Thyroid gland (tissue), 4 donors: ENCODE data around the gene SEPTIN8. TPM values are rescaled to one million over a fixed set of nuclear protein-coding genes. Genes with fewer than 3 reads are reported as not detected.

Experiments
- DNase-seq, 2 donors: peaks; one replicate each; pipeline ENCODE4 v3.0.0-alpha.2; 2019
- H3K27ac ChIP-seq, 3 donors: fragments of 200-600 bp; sonication (generic); 1 replicate in 2 of 3; 2 replicates in 1 of 3; pipeline ENCODE4 v1.5.1; 2016 to 2019; ENCODE audit warnings: mild to moderate bottlenecking in 1 of 3, moderate library complexity in 1 of 3
- H3K27me3 ChIP-seq: fragments of 200-600 bp; sonication (generic); one replicate; pipeline ENCODE4 v1.5.1; 2019
- H3K36me3 ChIP-seq, 2 donors: fragments of 200-600 bp; sonication (generic); one replicate each; pipeline ENCODE4 v1.5.1; 2016 to 2019
- H3K4me1 ChIP-seq, 2 donors: fragments of 200-600 bp; sonication (generic); one replicate each; pipeline ENCODE4 v1.5.1; 2017 to 2019
- H3K4me3 ChIP-seq, 3 donors: fragments of 200-600 bp; sonication (generic); replicated peaks in 1 of 3; 1 replicate in 2 of 3; 2 replicates in 1 of 3; pipeline ENCODE4 v1.5.1; 2016; ENCODE audit warnings: mild to moderate bottlenecking in 1 of 3
- H3K9me3 ChIP-seq: fragments of 200-600 bp; sonication (generic); one replicate; pipeline ENCODE4 v1.5.1; 2017
- CTCF ChIP-seq, 6 experiments: fragments of 200-600 bp in 3 of 6; fragments of 450-650 bp in 3 of 6; sonication (generic) in 3 of 6; IDR thresholded peaks; one replicate each; pipeline ENCODE4 v1.5.1; 2016 to 2019; ENCODE audit warnings: antibody characterized with exemption in 6 of 6, mild to moderate bottlenecking in 2 of 6, inconsistent platforms in 1 of 6, moderate library complexity in 1 of 6
- POLR2A ChIP-seq, 2 donors: fragments of 450-650 bp; IDR thresholded peaks; one replicate each; pipeline ENCODE4 v1.6.1; 2017; ENCODE audit warnings: antibody characterized with exemption in 2 of 2, mild to moderate bottlenecking in 2 of 2, moderate library complexity in 1 of 2
- WGBS, 2 donors: methylation state at CpG; one replicate each; pipeline ENCODE4 v1.1.5; 2017; 5-methylcytosine and 5-hydroxymethylcytosine counted together
- intact Hi-C: fragments of 100-400 bp; cut with DNase I; formaldehyde crosslinking; loops from one replicate; pipeline ENCODE4 v1.15.1; 2023
- total RNA-seq, 4 donors: library from RNA; depleted of rRNA; stranded (reverse); fragments of >200 nt; gene quantifications; one replicate each; pipeline ENCODE4 v1.2.3, GENCODE V29; 2016

Gene SEPTIN8
- total RNA-seq, 4 donors from 2014 or later, result 41.9 to 57.7 (median 46.7) TPM

DNA sequence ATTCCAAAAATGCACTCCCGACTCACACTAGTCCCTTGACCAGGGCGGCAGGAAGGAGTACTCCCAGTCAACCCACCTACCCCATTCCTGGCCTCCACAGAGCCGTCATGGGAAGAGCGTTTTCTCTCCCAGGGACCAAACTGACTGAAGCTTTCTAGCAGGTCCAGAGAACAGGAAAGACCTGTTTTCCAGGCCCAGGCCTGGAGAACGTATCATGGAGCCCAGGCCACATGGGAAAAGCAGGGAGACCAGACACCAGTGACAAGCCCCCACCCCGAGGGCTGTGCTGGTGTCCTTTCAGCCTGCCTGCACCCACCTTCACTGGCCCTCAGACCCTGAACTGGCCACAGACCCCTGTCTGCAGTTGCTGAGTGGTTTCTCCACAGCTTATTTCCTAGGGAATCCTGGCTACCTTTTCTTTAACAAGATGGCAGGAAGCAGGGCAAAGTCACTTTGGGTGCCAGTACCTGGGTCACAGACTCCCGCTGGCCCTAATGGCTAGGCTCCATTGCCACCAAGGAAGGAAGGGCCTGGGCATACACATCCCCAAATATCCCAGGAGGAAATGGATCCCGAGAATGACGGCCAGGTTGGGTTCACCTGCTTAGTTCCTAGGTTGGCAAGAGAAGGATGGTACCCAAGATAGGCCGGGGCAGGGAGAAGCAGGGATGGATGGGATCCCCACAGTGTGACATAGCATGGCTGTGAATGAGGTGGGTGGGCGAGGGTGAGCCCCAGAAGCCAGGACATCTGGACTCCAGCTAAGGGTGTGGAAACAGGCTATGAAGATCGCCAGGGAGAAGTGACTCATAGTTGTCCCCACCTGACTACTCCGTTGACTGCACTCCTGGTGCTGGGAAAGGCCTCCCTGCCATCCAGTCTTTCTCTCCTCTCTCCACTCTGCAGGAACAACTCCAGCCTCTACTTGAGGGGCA, 17.7 kb downstream of the SEPTIN8 start:
- Histone ChIP-seq H3K9me3 (no peaks in the 10 kb centered on the region), H3K27me3 (no peaks in the 10 kb centered on the region), H3K4me3 (no peak overlapping the region), H3K27ac (no peak overlapping the region), H3K36me3 (peaks cover 52 to 55% of the 10 kb centered on the region in 2 donors), H3K4me1 (no peaks in the 10 kb centered on the region)
- WGBS, 2 donors, result 87 to 93% methylated on average over 12 to 13 of the region's 13 CpGs
- DNase-seq, result no peak
- intact Hi-C loops, result no loop called here
- no peak for TF ChIP-seq POLR2A (IDR thresholded peaks at IDR 0.05)
- no peak for TF ChIP-seq CTCF (IDR thresholded peaks at IDR 0.05)

- DNase-seq, result no peak
- Histone ChIP-seq H3K9me3 (no peaks in the 10 kb centered on the region), H3K27ac (no peak overlapping the region), H3K27me3 (no peaks in the 10 kb centered on the region), H3K4me3 (no peak overlapping the region), H3K4me1 (peaks cover under 1% of the 10 kb centered on the region in 2 donors), H3K36me3 (peaks cover 43 to 46% of the 10 kb centered on the region in 2 donors)
- WGBS, 2 donors, result 90 to 93% methylated on average over 13 of the region's 13 CpGs
- no peak for TF ChIP-seq CTCF (IDR thresholded peaks at IDR 0.05)
- no peak for TF ChIP-seq POLR2A (IDR thresholded peaks at IDR 0.05)
- intact Hi-C loops, result no loop called here
Observed at GRCh38 chr5:132758451-132758850, 18.6 kb downstream of the SEPTIN8 start.

- 80 to 83% methylated on average over 5 of the region's 5 CpGs for WGBS, 2 donors
- TF ChIP-seq POLR2A (IDR thresholded peaks at IDR 0.05) (no peak), CTCF (IDR thresholded peaks at IDR 0.05) (no peak)
- peaks cover 5 to 12% of the 10 kb centered on the region in 2 donors for H3K4me1 ChIP-seq
- H3K27ac ChIP-seq, result no peak overlapping the region
- no peaks in the 10 kb centered on the region for H3K27me3 ChIP-seq
- peaks cover 31 to 37% of the 10 kb centered on the region in 2 donors for H3K36me3 ChIP-seq
- no peaks in the 10 kb centered on the region for H3K9me3 ChIP-seq
- DNase-seq, result no peak
- no peak overlapping the region for H3K4me3 ChIP-seq
- intact Hi-C loops, result no loop called here
Observed at GRCh38 chr5:132756542-132756941, 20.5 kb downstream of the SEPTIN8 start.

GRCh38 chr5:132754947-132755346, 22.1 kb downstream of the SEPTIN8 start:
- no peak overlapping the region for H3K27ac ChIP-seq
- peaks cover 18 to 21% of the 10 kb centered on the region in 2 donors for H3K36me3 ChIP-seq
- intact Hi-C loops, result no loop called here
- no peak overlapping the region for H3K4me3 ChIP-seq
- H3K4me1 ChIP-seq, result peaks cover 5 to 12% of the 10 kb centered on the region in 2 donors
- TF ChIP-seq CTCF (IDR thresholded peaks at IDR 0.05) (peak in 2 of 6 experiments; percentile 12 to 15), POLR2A (IDR thresholded peaks at IDR 0.05) (no peak)
- H3K27me3 ChIP-seq, result no peaks in the 10 kb centered on the region
- no peak for DNase-seq
- H3K9me3 ChIP-seq, result no peaks in the 10 kb centered on the region

DNA sequence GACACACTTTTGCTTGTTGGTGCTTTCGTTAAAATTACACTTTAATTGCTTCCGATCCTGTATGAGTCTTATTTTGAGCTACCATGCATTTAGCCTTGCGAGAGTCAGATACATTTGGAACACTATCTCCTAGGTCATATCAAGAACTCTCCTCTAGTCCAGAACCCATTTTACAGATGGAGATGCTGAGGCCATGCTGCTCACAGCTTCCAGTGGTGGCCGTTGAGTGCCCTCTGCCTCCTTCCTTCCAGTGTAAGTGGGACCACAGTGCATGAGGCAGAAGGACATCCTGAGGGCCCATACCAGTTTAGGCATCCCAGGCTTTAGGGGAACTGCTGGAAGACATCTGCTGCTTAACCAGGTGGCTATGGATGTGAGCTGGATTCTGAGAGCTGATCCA, 22.9 kb downstream of the SEPTIN8 start:
- intact Hi-C loops, result no loop called here
- H3K36me3 ChIP-seq, result peaks cover 15% of the 10 kb centered on the region in 2 donors
- H3K4me3 ChIP-seq, result no peak overlapping the region
- peaks cover 5 to 12% of the 10 kb centered on the region in 2 donors for H3K4me1 ChIP-seq
- DNase-seq, result no peak
- TF ChIP-seq POLR2A (IDR thresholded peaks at IDR 0.05) (no peak), CTCF (IDR thresholded peaks at IDR 0.05) (no peak)
- H3K27me3 ChIP-seq, result no peaks in the 10 kb centered on the region
- H3K9me3 ChIP-seq, result no peaks in the 10 kb centered on the region
- WGBS, 2 donors, result 96 to 99% methylated on average over 4 of the region's 4 CpGs
- H3K27ac ChIP-seq, result no peak overlapping the region
